ENCODE measurements around the gene CRPPA.
"Not testable (repeated sequence)": the region's sequence is repeated elsewhere in the genome, so short reads cannot be mapped to it uniquely, and the experiment has no call there.

The CRPPA gene

GRCh38 chr7:16446508-16446907 lies 25.2 kb upstream of the CRPPA start:
- Histone ChIP-seq H3K4me3 (ENCODE audit: low read depth, low read length) (no peak overlapping the region), H3K36me3 (ENCODE audit: control insufficient read depth, insufficient read depth, low read length) (no peaks in the 10 kb centered on the region), H3K27me3 (ENCODE audit: control insufficient read depth, insufficient read depth, low read length) (no peaks in the 10 kb centered on the region), H3K9ac (ENCODE audit: low read depth, low read length) (no peak overlapping the region), H3K4me1 (ENCODE audit: control insufficient read depth, insufficient read depth, low read length) (no peaks in the 10 kb centered on the region), H3K9me3 (ENCODE audit: control insufficient read depth, insufficient read depth, low read length) (no peaks in the 10 kb centered on the region), H3K27ac (ENCODE audit: low read depth, low read length) (no peak overlapping the region)

GRCh38 chr7:16443871-16444270 lies 22.5 kb upstream of the CRPPA start:
- H3K27ac ChIP-seq (ENCODE audit: low read depth, low read length); H3K27me3 ChIP-seq (ENCODE audit: control insufficient read depth, insufficient read depth, low read length); H3K9ac ChIP-seq (ENCODE audit: low read depth, low read length); H3K4me3 ChIP-seq (ENCODE audit: low read depth, low read length); H3K36me3 ChIP-seq (ENCODE audit: control insufficient read depth, insufficient read depth, low read length); H3K4me1 ChIP-seq (ENCODE audit: control insufficient read depth, insufficient read depth, low read length); H3K9me3 ChIP-seq (ENCODE audit: control insufficient read depth, insufficient read depth, low read length): not testable (repeated sequence)

GRCh38 chr7:16438988-16439387 lies 17.6 kb upstream of the CRPPA start:
- Histone ChIP-seq H3K27ac (ENCODE audit: low read depth, low read length) (no peak overlapping the region), H3K9me3 (ENCODE audit: control insufficient read depth, insufficient read depth, low read length) (no peaks in the 10 kb centered on the region), H3K4me1 (ENCODE audit: control insufficient read depth, insufficient read depth, low read length) (no peaks in the 10 kb centered on the region), H3K4me3 (ENCODE audit: low read depth, low read length) (no peak overlapping the region), H3K9ac (ENCODE audit: low read depth, low read length) (no peak overlapping the region), H3K27me3 (ENCODE audit: control insufficient read depth, insufficient read depth, low read length) (no peaks in the 10 kb centered on the region), H3K36me3 (ENCODE audit: control insufficient read depth, insufficient read depth, low read length) (no peaks in the 10 kb centered on the region)

- no peaks in the 10 kb centered on the region for H3K27me3 ChIP-seq (ENCODE audit: control insufficient read depth, insufficient read depth, low read length)
- no peak overlapping the region for H3K4me3 ChIP-seq (ENCODE audit: low read depth, low read length)
Observed at GRCh38 chr7:16436306-16436705, 15.0 kb upstream of the CRPPA start.

GRCh38 chr7:16433568-16434122 lies 12.3 kb upstream of the CRPPA start:
- no peaks in the 10 kb centered on the region for H3K36me3 ChIP-seq (ENCODE audit: control insufficient read depth, insufficient read depth, low read length)
- no peaks in the 10 kb centered on the region for H3K27me3 ChIP-seq (ENCODE audit: control insufficient read depth, insufficient read depth, low read length)
- H3K4me1 ChIP-seq (ENCODE audit: control insufficient read depth, insufficient read depth, low read length), result no peaks in the 10 kb centered on the region
- no peaks in the 10 kb centered on the region for H3K9me3 ChIP-seq (ENCODE audit: control insufficient read depth, insufficient read depth, low read length)
- no peak overlapping the region for H3K27ac ChIP-seq (ENCODE audit: low read depth, low read length)
- no peak overlapping the region for H3K4me3 ChIP-seq (ENCODE audit: low read depth, low read length)
- no peak overlapping the region for H3K9ac ChIP-seq (ENCODE audit: low read depth, low read length)

More at GRCh38 chr7:16436306-16436705, 15.0 kb upstream of the CRPPA start:
- H3K9me3 ChIP-seq (ENCODE audit: control insufficient read depth, insufficient read depth, low read length), result no peaks in the 10 kb centered on the region
- H3K9ac ChIP-seq (ENCODE audit: low read depth, low read length), result no peak overlapping the region
- H3K36me3 ChIP-seq (ENCODE audit: control insufficient read depth, insufficient read depth, low read length), result no peaks in the 10 kb centered on the region
- no peak overlapping the region for H3K27ac ChIP-seq (ENCODE audit: low read depth, low read length)
- H3K4me1 ChIP-seq (ENCODE audit: control insufficient read depth, insufficient read depth, low read length), result no peaks in the 10 kb centered on the region

GRCh38 chr7:16432425-16432731 lies 11.0 kb upstream of the CRPPA start:
- Histone ChIP-seq H3K4me3 (ENCODE audit: low read depth, low read length) (no peak overlapping the region), H3K4me1 (ENCODE audit: control insufficient read depth, insufficient read depth, low read length) (no peaks in the 10 kb centered on the region), H3K27me3 (ENCODE audit: control insufficient read depth, insufficient read depth, low read length) (no peaks in the 10 kb centered on the region), H3K36me3 (ENCODE audit: control insufficient read depth, insufficient read depth, low read length) (no peaks in the 10 kb centered on the region), H3K27ac (ENCODE audit: low read depth, low read length) (no peak overlapping the region), H3K9me3 (ENCODE audit: control insufficient read depth, insufficient read depth, low read length) (no peaks in the 10 kb centered on the region), H3K9ac (ENCODE audit: low read depth, low read length) (no peak overlapping the region)

GRCh38 chr7:16431646-16432424 lies 10.5 kb upstream of the CRPPA start:
- Histone ChIP-seq H3K4me1 (ENCODE audit: control insufficient read depth, insufficient read depth, low read length) (no peaks in the 10 kb centered on the region), H3K9me3 (ENCODE audit: control insufficient read depth, insufficient read depth, low read length) (no peaks in the 10 kb centered on the region)

GRCh38 chr7:16430133-16430532 lies 8.8 kb upstream of the CRPPA start:
- Histone ChIP-seq H3K9me3 (ENCODE audit: control insufficient read depth, insufficient read depth, low read length) (no peaks in the 10 kb centered on the region), H3K4me1 (ENCODE audit: control insufficient read depth, insufficient read depth, low read length) (no peaks in the 10 kb centered on the region), H3K27ac (ENCODE audit: low read depth, low read length) (no peak overlapping the region), H3K27me3 (ENCODE audit: control insufficient read depth, insufficient read depth, low read length) (no peaks in the 10 kb centered on the region), H3K4me3 (ENCODE audit: low read depth, low read length) (no peak overlapping the region), H3K36me3 (ENCODE audit: control insufficient read depth, insufficient read depth, low read length) (no peaks in the 10 kb centered on the region), H3K9ac (ENCODE audit: low read depth, low read length) (no peak overlapping the region)

More at GRCh38 chr7:16431646-16432424, 10.5 kb upstream of the CRPPA start:
- Histone ChIP-seq H3K27me3 (ENCODE audit: control insufficient read depth, insufficient read depth, low read length) (no peaks in the 10 kb centered on the region), H3K27ac (ENCODE audit: low read depth, low read length) (no peak overlapping the region), H3K9ac (ENCODE audit: low read depth, low read length) (no peak overlapping the region), H3K36me3 (ENCODE audit: control insufficient read depth, insufficient read depth, low read length) (no peaks in the 10 kb centered on the region), H3K4me3 (ENCODE audit: low read depth, low read length) (no peak overlapping the region)

- H3K27me3 ChIP-seq (ENCODE audit: control insufficient read depth, insufficient read depth, low read length), result no peaks in the 10 kb centered on the region
- H3K9ac ChIP-seq (ENCODE audit: low read depth, low read length), result no peak overlapping the region
- H3K4me1 ChIP-seq (ENCODE audit: control insufficient read depth, insufficient read depth, low read length), result no peaks in the 10 kb centered on the region
- H3K9me3 ChIP-seq (ENCODE audit: control insufficient read depth, insufficient read depth, low read length), result no peaks in the 10 kb centered on the region
- H3K36me3 ChIP-seq (ENCODE audit: control insufficient read depth, insufficient read depth, low read length), result no peaks in the 10 kb centered on the region
- no peak overlapping the region for H3K4me3 ChIP-seq (ENCODE audit: low read depth, low read length)
- H3K27ac ChIP-seq (ENCODE audit: low read depth, low read length), result no peak overlapping the region
Observed at GRCh38 chr7:16428672-16429071, 7.3 kb upstream of the CRPPA start.

GRCh38 chr7:16428182-16428581 lies 6.8 kb upstream of the CRPPA start:
- no peak overlapping the region for H3K4me3 ChIP-seq (ENCODE audit: low read depth, low read length)
- H3K36me3 ChIP-seq (ENCODE audit: control insufficient read depth, insufficient read depth, low read length), result no peaks in the 10 kb centered on the region
- H3K27me3 ChIP-seq (ENCODE audit: control insufficient read depth, insufficient read depth, low read length), result no peaks in the 10 kb centered on the region
- no peaks in the 10 kb centered on the region for H3K9me3 ChIP-seq (ENCODE audit: control insufficient read depth, insufficient read depth, low read length)
- no peak overlapping the region for H3K9ac ChIP-seq (ENCODE audit: low read depth, low read length)
- H3K4me1 ChIP-seq (ENCODE audit: control insufficient read depth, insufficient read depth, low read length), result no peaks in the 10 kb centered on the region
- H3K27ac ChIP-seq (ENCODE audit: low read depth, low read length), result no peak overlapping the region

GRCh38 chr7:16423761-16424160 lies 2.4 kb upstream of the CRPPA start:
- Histone ChIP-seq H3K27me3 (ENCODE audit: control insufficient read depth, insufficient read depth, low read length) (peaks cover 21% of the 10 kb centered on the region), H3K36me3 (ENCODE audit: control insufficient read depth, insufficient read depth, low read length) (no peaks in the 10 kb centered on the region), H3K4me1 (ENCODE audit: control insufficient read depth, insufficient read depth, low read length) (peaks cover 12% of the 10 kb centered on the region), H3K9me3 (ENCODE audit: control insufficient read depth, insufficient read depth, low read length) (no peaks in the 10 kb centered on the region), H3K4me3 (ENCODE audit: low read depth, low read length) (no peak overlapping the region), H3K9ac (ENCODE audit: low read depth, low read length) (no peak overlapping the region), H3K27ac (ENCODE audit: low read depth, low read length) (no peak overlapping the region)
